Gastrocnemius medialis (tissue), 4 donors: Measurements from ENCODE around the gene TMEM272. TPM values are rescaled to one million over a fixed set of nuclear protein-coding genes. Genes with fewer than 3 reads are reported as not detected.

ENCODE experiments used
- ATAC-seq, 2 donors: fragments of 150-250 bp; one replicate each; pipeline ENCODE4 v1.9.1; 2016
- DNase-seq, 2 donors: peaks; one replicate each; pipeline ENCODE4 v3.0.0-alpha.2; 2019
- H3K27ac ChIP-seq, 4 donors: fragments of 200-600 bp; sonication (generic); 1 replicate in 1 of 4; 2 replicates in 3 of 4; pipeline ENCODE4 v1.5.1; 2016 to 2018; ENCODE audit warnings: mild to moderate bottlenecking in 2 of 4, moderate library complexity in 1 of 4
- H3K27me3 ChIP-seq, 3 donors: fragments of 200-600 bp; sonication (generic) in 2 of 3; 1 replicate in 1 of 3; 2 replicates in 2 of 3; pipeline versions ENCODE4 v1.5.1 to v1.6.0; 2016 to 2019; ENCODE audit warnings: mild to moderate bottlenecking in 1 of 3, moderate library complexity in 1 of 3
- H3K36me3 ChIP-seq, 2 donors: fragments of 200-600 bp; sonication (generic) in 1 of 2; one replicate each; pipeline ENCODE4 v1.5.1; 2017 to 2018
- H3K4me1 ChIP-seq, 2 donors: fragments of 200-600 bp; sonication (generic) in 1 of 2; one replicate each; pipeline ENCODE4 v1.5.1; 2016 to 2017; ENCODE audit warnings: mild to moderate bottlenecking in 2 of 2
- H3K4me3 ChIP-seq, 4 donors: fragments of 200-600 bp; sonication (generic) in 3 of 4; 1 replicate in 1 of 4; 2 replicates in 3 of 4; pipeline ENCODE4 v1.5.1; 2016 to 2019; ENCODE audit warnings: mild to moderate bottlenecking in 2 of 4
- H3K9me3 ChIP-seq, 3 donors: fragments of 200-600 bp; sonication (generic) in 2 of 3; 1 replicate in 1 of 3; 2 replicates in 2 of 3; pipeline ENCODE4 v1.5.1; 2016 to 2019
- POLR2A ChIP-seq, 2 donors: fragments of 450-650 bp; IDR thresholded peaks; one replicate each; pipeline ENCODE4 v1.6.1; 2017; ENCODE audit warnings: antibody characterized with exemption in 2 of 2, mild to moderate bottlenecking in 2 of 2, moderate library complexity in 2 of 2
- in situ Hi-C, 4 donors: fragments of 200-750 bp; cut with MboI; loops; one replicate each; pipeline versions ENCODE4 v1.15.0 to v1.8.0; 2017; ENCODE audit warnings: low sequenced_read_pairs in 4 of 4
- intact Hi-C: fragments of 100-400 bp; cut with DNase I; formaldehyde crosslinking; loops from one replicate; pipeline ENCODE4 v1.15.1; 2023; ENCODE audit warnings: low total_unique reads
- total RNA-seq, 4 donors: library from RNA; depleted of rRNA; stranded (reverse); fragments of >200 nt; gene quantifications; one replicate each; pipeline versions ENCODE4 v1.1.0 to v1.2.3, GENCODE V29; 2016
- TF ChIP-seq, protein P1 (sequence below), 5 experiments: fragments of 450-650 bp in 3 of 5; fragments of 200-600 bp in 2 of 5; sonication (generic) in 2 of 5; IDR thresholded peaks in 4 of 5; conservative IDR thresholded peaks in 1 of 5; 1 replicate in 4 of 5; 2 replicates in 1 of 5; pipeline ENCODE4 v1.5.1; 2016 to 2019; ENCODE audit warnings: antibody characterized with exemption in 5 of 5, mild to moderate bottlenecking in 3 of 5, moderate library complexity in 3 of 5

Gene TMEM272
- total RNA-seq, 4 donors from 2014 or later, result 0.20 to 0.41 (median 0.27) TPM; not detected in 1

DNA sequence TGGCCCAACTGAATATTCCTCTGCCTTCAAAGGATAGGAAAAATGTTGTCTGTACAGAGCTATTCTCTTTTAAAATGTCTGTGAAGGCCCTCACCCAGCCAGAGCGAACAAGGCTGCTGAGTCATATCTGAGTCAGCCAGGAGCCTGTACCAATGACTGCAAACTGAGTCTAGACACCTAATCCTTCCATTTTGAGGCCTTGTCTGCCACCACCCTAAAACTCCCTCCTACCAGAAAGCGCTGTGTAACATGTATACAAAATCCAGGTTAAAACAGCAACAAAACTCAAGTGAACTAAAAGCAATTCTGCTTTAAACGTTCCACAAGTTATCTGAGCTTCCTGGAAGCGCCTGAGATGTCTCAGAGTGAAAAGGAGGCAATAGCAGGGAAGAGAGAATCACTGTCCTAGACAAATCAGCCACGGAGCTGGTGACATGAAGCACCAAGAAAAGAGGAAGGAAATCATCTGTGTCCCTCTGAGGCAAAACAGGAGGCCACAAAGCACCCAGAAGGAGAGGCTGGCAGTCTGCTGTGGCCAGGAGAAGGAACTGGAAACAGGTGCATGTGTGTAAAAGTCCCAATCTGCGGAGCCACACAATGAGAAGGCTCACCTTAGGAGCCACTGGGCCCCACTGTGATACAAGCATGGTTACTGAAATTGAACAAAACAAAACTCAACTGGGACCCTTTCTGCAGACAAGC, 51.3 kb downstream of the TMEM272 start:
- Histone ChIP-seq H3K9me3 (no peaks in the 10 kb centered on the region), H3K4me3 (no peak overlapping the region), H3K27me3 (no peaks in the 10 kb centered on the region), H3K4me1 (peaks cover 0 to 3% of the 10 kb centered on the region in 2 donors), H3K36me3 (peaks cover 0 to 21% of the 10 kb centered on the region in 2 donors), H3K27ac (no peak overlapping the region)
- intact Hi-C loops (no loop called here), in situ Hi-C loops (no loop called here)
- DNase-seq (no peak), ATAC-seq (peak in 1 of 2 donors; percentile 46)
- TF ChIP-seq POLR2A (IDR thresholded peaks at IDR 0.05), result no peak
- TF ChIP-seq, protein P1, sequence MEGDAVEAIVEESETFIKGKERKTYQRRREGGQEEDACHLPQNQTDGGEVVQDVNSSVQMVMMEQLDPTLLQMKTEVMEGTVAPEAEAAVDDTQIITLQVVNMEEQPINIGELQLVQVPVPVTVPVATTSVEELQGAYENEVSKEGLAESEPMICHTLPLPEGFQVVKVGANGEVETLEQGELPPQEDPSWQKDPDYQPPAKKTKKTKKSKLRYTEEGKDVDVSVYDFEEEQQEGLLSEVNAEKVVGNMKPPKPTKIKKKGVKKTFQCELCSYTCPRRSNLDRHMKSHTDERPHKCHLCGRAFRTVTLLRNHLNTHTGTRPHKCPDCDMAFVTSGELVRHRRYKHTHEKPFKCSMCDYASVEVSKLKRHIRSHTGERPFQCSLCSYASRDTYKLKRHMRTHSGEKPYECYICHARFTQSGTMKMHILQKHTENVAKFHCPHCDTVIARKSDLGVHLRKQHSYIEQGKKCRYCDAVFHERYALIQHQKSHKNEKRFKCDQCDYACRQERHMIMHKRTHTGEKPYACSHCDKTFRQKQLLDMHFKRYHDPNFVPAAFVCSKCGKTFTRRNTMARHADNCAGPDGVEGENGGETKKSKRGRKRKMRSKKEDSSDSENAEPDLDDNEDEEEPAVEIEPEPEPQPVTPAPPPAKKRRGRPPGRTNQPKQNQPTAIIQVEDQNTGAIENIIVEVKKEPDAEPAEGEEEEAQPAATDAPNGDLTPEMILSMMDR (IDR thresholded peaks at IDR 0.05 in 4 of 5, conservative IDR thresholded peaks at IDR 0.05 in 1 of 5), result no peak

DNA sequence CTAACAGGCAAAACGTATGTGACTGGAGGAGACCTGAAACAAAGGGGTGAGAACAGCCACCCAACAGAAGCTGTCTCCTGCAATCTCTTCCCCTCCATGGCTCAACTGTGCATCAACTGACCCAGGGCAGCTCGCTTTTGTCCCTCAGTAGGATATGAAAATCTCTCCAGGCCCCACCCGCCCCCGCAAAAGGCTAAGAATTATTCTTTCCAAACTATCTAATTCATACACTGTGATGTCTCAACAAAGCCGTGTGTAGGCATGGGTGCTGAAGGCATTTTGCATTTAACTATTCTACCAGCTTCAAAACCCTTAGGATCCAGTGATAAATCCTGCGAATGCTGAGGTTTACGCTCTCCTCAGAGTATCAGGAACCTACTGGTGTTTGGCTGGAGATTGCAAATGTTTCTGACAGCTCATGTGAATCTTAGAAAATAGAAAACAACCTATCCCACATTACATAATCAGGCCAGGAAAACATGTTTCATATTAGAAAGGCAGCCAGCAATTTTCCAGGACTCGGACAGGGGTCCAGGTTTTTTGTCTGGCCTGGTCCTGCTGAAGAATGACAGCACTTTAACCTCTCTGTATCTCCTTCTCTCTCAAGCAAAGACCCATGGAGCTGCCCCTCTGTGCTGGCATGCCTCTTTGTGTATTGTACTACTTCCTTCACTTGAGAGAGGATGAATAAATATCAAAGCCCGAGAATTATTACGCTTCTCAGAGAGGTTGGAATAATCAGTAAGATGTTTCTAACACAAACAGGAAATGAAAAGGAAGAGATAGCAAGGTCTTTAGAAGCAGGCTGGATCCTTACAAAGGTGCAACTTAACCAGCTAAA, 58.3 kb downstream of the TMEM272 start:
- Histone ChIP-seq H3K27me3 (no peaks in the 10 kb centered on the region), H3K9me3 (no peaks in the 10 kb centered on the region), H3K4me1 (peaks cover 14 to 20% of the 10 kb centered on the region in 2 donors), H3K4me3 (peak overlapping the region in 3 of 4 donors; percentile 2 to 16 (median 5)), H3K36me3 (peaks cover 0 to 7% of the 10 kb centered on the region in 2 donors), H3K27ac (peak overlapping the region; percentile 55 to 76 (median 69))
- no peak for TF ChIP-seq POLR2A (IDR thresholded peaks at IDR 0.05)
- TF ChIP-seq, protein P1 (IDR thresholded peaks at IDR 0.05 in 4 of 5, conservative IDR thresholded peaks at IDR 0.05 in 1 of 5), result no peak
- in situ Hi-C loops, result no loop called here
- ATAC-seq (peak; percentile 52 to 55), DNase-seq (no peak)
- intact Hi-C loops, result no loop called here

DNA sequence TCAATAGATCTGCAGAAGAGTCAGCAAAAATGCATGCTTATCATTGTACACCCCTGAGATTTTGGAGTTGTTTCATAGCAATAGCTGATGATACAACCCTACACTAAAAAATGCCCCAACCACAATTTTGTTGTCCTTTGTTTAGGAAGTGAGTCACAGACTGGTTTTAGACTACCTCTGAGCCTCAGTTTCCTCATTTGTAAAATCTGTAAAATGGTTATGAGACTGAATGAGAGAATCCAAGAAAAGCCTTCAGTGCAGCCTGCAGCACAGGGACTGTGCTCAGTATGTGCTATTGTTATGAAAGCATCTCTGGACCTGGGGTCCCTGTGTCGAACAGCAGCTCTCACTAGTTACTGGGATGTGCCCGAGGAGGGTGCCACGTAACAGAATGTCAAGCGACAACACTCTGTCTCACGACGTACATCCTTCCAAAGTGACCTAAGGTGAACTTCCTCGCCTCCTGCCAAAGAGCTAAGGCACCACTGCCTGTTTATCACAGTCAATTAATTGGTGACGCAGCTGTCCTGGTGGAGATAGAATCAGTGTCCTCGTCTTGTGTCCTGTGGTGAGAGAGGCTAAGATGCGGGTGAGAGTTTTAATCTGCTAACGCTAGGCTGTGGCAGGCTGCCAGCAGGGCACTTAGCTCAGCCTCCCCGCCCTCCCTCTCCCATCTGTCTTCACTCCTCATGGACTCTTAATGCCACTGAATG, 59.1 kb downstream of the TMEM272 start:
- H3K4me3 ChIP-seq, result peak overlapping the region in 3 of 4 donors; percentile 2 to 16 (median 5)
- no peaks in the 10 kb centered on the region for H3K9me3 ChIP-seq
- in situ Hi-C loops (no loop called here), intact Hi-C loops (no loop called here)
- peak overlapping the region; percentile 55 to 76 (median 69) for H3K27ac ChIP-seq
- no peak for TF ChIP-seq POLR2A (IDR thresholded peaks at IDR 0.05)
- TF ChIP-seq, protein P1 (IDR thresholded peaks at IDR 0.05 in 4 of 5, conservative IDR thresholded peaks at IDR 0.05 in 1 of 5), result no peak
- H3K4me1 ChIP-seq, result peaks cover 14 to 20% of the 10 kb centered on the region in 2 donors
- H3K36me3 ChIP-seq, result peaks cover 0 to 7% of the 10 kb centered on the region in 2 donors
- ATAC-seq (peak; percentile 65 to 81), DNase-seq (peak in 1 of 2 donors; percentile 60)
- no peaks in the 10 kb centered on the region for H3K27me3 ChIP-seq

DNA sequence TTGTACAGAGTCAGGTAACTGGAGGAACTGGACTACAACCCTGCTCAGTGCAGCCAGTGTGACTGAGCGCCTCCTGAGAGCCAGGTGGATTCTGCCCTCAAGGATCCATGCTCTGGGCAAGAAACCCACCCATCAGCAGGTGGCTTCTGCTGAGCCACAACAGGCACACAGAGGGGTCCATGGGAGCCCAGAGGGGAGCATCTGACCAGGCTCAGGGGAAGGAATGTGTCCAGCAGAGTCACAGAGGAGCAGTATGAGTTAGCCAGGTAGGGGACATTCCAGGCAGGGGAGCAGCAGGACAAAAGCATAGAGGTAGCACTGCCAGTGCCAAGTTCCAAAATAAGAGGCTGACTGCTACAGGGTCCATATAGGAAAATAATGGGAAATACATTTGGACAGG, 60.9 kb downstream of the TMEM272 start:
- no peak overlapping the region for H3K4me3 ChIP-seq
- H3K36me3 ChIP-seq, result peaks cover 0 to under 1% of the 10 kb centered on the region in 2 donors
- H3K27me3 ChIP-seq, result no peaks in the 10 kb centered on the region
- intact Hi-C loops, result no loop called here
- DNase-seq, result no peak
- H3K4me1 ChIP-seq, result peaks cover 14 to 20% of the 10 kb centered on the region in 2 donors
- no peaks in the 10 kb centered on the region for H3K9me3 ChIP-seq
- H3K27ac ChIP-seq, result no peak overlapping the region
- ATAC-seq, result no peak
- TF ChIP-seq POLR2A (IDR thresholded peaks at IDR 0.05), result no peak
- TF ChIP-seq, protein P1 (IDR thresholded peaks at IDR 0.05 in 4 of 5, conservative IDR thresholded peaks at IDR 0.05 in 1 of 5), result no peak
- in situ Hi-C loops, result no loop called here
